Measurements from ENCODE around the gene ATP6V0E1.
"Not testable (repeated sequence)": the region's sequence is repeated elsewhere in the genome, so short reads cannot be mapped to it uniquely, and the experiment has no call there.

ATP6V0E1 gene

GRCh38 chr5:173028811-173029327 lies 45.3 kb downstream of the ATP6V0E1 start:
- Histone ChIP-seq H3K36me3 (ENCODE audit: control insufficient read depth, insufficient read depth, low read length) (no peaks in the 10 kb centered on the region), H3K4me3 (ENCODE audit: insufficient read depth, low read depth, low read length, poor library complexity, severe bottlenecking) (no peak overlapping the region), H3K9me3 (ENCODE audit: control insufficient read depth, low read length) (no peaks in the 10 kb centered on the region), H3K27ac (ENCODE audit: insufficient read depth, low read length, poor library complexity, severe bottlenecking) (no peak overlapping the region), H3K4me1 (ENCODE audit: control insufficient read depth, insufficient read depth, low read length, poor library complexity, severe bottlenecking) (peaks cover 9% of the 10 kb centered on the region), H3K27me3 (replicated peaks; ENCODE audit: control insufficient read depth, insufficient read depth, low read length, poor library complexity, severe bottlenecking) (no peaks in the 10 kb centered on the region)
- no peak for DNase-seq

GRCh38 chr5:173029499-173029921 lies 45.9 kb downstream of the ATP6V0E1 start:
- no peaks in the 10 kb centered on the region for H3K36me3 ChIP-seq (ENCODE audit: control insufficient read depth, insufficient read depth, low read length)
- H3K27ac ChIP-seq (ENCODE audit: insufficient read depth, low read length, poor library complexity, severe bottlenecking), result no peak overlapping the region

DNA sequence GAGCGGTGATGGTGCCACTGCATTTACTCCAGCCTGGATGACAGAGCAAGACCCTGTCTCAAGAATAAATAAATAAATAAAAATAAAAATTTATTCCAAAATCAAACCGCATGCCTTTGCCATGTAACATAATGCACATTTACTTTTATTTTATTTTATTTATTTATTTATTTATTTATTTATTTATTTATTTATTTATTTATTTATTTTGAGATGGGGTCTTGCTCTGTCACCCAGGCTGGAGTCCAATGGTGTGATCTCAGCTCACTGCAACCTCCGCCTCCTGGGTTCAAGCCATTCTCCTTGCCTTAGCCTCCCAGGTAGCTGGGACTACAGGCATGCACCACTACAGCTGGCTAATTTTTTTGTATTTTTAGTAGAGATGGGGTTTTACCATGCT lies 48.5 kb downstream of the ATP6V0E1 start:
- not testable (repeated sequence) for H3K27ac ChIP-seq (ENCODE audit: insufficient read depth, low read length, poor library complexity, severe bottlenecking); H3K36me3 ChIP-seq (ENCODE audit: control insufficient read depth, insufficient read depth, low read length); H3K27me3 ChIP-seq (replicated peaks; ENCODE audit: control insufficient read depth, insufficient read depth, low read length, poor library complexity, severe bottlenecking); H3K9me3 ChIP-seq (ENCODE audit: control insufficient read depth, low read length); H3K4me3 ChIP-seq (ENCODE audit: insufficient read depth, low read depth, low read length, poor library complexity, severe bottlenecking); DNase-seq
- H3K4me1 ChIP-seq (ENCODE audit: control insufficient read depth, insufficient read depth, low read length, poor library complexity, severe bottlenecking), result peaks cover 36% of the 10 kb centered on the region

More at GRCh38 chr5:173029499-173029921, 45.9 kb downstream of the ATP6V0E1 start:
- H3K27me3 ChIP-seq (replicated peaks; ENCODE audit: control insufficient read depth, insufficient read depth, low read length, poor library complexity, severe bottlenecking), result no peaks in the 10 kb centered on the region
- no peaks in the 10 kb centered on the region for H3K9me3 ChIP-seq (ENCODE audit: control insufficient read depth, low read length)
- no peak overlapping the region for H3K4me3 ChIP-seq (ENCODE audit: insufficient read depth, low read depth, low read length, poor library complexity, severe bottlenecking)
- no peak for DNase-seq
- peaks cover 13% of the 10 kb centered on the region for H3K4me1 ChIP-seq (ENCODE audit: control insufficient read depth, insufficient read depth, low read length, poor library complexity, severe bottlenecking)

DNA sequence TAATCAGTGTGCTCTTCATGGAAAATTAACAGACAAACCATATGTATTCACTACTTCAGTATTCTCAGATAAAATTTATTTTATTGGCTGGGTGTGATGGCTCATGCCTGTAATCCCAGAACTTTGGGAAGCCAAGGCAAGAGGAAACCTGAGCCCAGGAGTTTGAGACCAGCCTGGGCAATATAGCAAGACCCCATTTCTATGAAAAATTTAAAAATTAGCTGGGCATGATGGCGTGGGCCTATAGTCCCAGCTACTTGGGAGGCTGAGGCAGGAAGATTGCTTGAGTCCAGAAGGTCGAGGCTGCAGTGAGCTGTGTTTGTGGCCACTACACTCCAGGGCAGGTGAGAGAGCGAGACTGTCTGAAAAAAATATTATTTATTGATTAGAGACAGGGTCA lies 49.2 kb downstream of the ATP6V0E1 start:
- no peak for DNase-seq
- Histone ChIP-seq H3K4me3 (ENCODE audit: insufficient read depth, low read depth, low read length, poor library complexity, severe bottlenecking) (no peak overlapping the region), H3K27me3 (replicated peaks; ENCODE audit: control insufficient read depth, insufficient read depth, low read length, poor library complexity, severe bottlenecking) (no peaks in the 10 kb centered on the region), H3K36me3 (ENCODE audit: control insufficient read depth, insufficient read depth, low read length) (no peaks in the 10 kb centered on the region), H3K27ac (ENCODE audit: insufficient read depth, low read length, poor library complexity, severe bottlenecking) (no peak overlapping the region), H3K4me1 (ENCODE audit: control insufficient read depth, insufficient read depth, low read length, poor library complexity, severe bottlenecking) (peaks cover 37% of the 10 kb centered on the region), H3K9me3 (ENCODE audit: control insufficient read depth, low read length) (no peaks in the 10 kb centered on the region)

DNA sequence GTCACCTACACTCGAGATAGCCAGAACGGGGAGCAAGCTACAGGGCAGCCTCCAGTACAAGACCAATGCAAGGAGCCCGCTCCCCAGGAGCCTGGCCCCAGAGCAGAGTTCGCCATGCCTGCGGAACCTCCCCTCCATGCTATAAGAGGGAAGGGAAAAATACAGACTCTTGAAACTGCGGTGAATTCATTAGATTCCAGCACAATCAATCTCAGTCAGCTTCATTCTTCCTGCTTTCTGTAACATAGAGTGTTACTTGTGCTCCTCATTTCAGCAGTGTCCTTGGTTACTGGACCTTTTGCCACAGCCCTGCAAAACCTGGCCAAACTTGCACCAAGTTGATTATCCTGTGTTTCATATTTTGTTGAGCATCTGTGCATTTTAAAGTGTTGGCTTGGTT lies 50.4 kb downstream of the ATP6V0E1 start:
- Histone ChIP-seq H3K4me3 (ENCODE audit: insufficient read depth, low read depth, low read length, poor library complexity, severe bottlenecking) (no peak overlapping the region), H3K9me3 (ENCODE audit: control insufficient read depth, low read length) (no peaks in the 10 kb centered on the region), H3K27me3 (replicated peaks; ENCODE audit: control insufficient read depth, insufficient read depth, low read length, poor library complexity, severe bottlenecking) (no peaks in the 10 kb centered on the region), H3K4me1 (ENCODE audit: control insufficient read depth, insufficient read depth, low read length, poor library complexity, severe bottlenecking) (peaks cover 33% of the 10 kb centered on the region), H3K27ac (ENCODE audit: insufficient read depth, low read length, poor library complexity, severe bottlenecking) (no peak overlapping the region), H3K36me3 (ENCODE audit: control insufficient read depth, insufficient read depth, low read length) (no peaks in the 10 kb centered on the region)
- DNase-seq, result no peak

- peak overlapping the region; percentile 63 for H3K27ac ChIP-seq (ENCODE audit: insufficient read depth, low read length, poor library complexity, severe bottlenecking)
- no peaks in the 10 kb centered on the region for H3K9me3 ChIP-seq (ENCODE audit: control insufficient read depth, low read length)
- peak overlapping the region; percentile 41 for H3K4me3 ChIP-seq (ENCODE audit: insufficient read depth, low read depth, low read length, poor library complexity, severe bottlenecking)
- H3K4me1 ChIP-seq (ENCODE audit: control insufficient read depth, insufficient read depth, low read length, poor library complexity, severe bottlenecking), result peaks cover 28% of the 10 kb centered on the region
- no peaks in the 10 kb centered on the region for H3K36me3 ChIP-seq (ENCODE audit: control insufficient read depth, insufficient read depth, low read length)
- no peaks in the 10 kb centered on the region for H3K27me3 ChIP-seq (replicated peaks; ENCODE audit: control insufficient read depth, insufficient read depth, low read length, poor library complexity, severe bottlenecking)
- DNase-seq, result no peak
Measured at GRCh38 chr5:173035904-173036707, 52.5 kb downstream of the ATP6V0E1 start.

GRCh38 chr5:173039188-173039587 lies 55.6 kb downstream of the ATP6V0E1 start:
- no peak overlapping the region for H3K27ac ChIP-seq (ENCODE audit: insufficient read depth, low read length, poor library complexity, severe bottlenecking)

DNA sequence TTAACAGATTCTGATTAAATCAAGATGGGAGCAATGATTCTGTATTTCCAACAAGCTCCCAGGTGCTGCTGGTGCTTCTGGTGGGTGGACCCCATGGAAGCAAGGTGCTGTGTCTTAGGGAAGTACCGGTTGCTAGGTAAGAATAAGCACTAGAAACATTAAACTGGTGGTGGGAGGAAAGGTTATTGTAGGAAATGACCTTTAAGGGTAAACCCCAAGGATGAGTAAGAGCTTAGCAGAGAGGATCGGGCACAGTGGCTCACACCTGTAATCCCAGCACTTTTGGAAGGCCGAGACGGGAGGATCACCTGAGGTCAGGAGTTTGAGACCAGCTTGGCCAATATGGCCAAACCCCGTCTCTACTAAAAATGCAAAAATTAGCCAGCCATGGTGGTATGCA lies 56.4 kb downstream of the ATP6V0E1 start:
- H3K4me3 ChIP-seq (ENCODE audit: insufficient read depth, low read depth, low read length, poor library complexity, severe bottlenecking), result no peak overlapping the region
- H3K9me3 ChIP-seq (ENCODE audit: control insufficient read depth, low read length), result no peaks in the 10 kb centered on the region
- no peaks in the 10 kb centered on the region for H3K27me3 ChIP-seq (replicated peaks; ENCODE audit: control insufficient read depth, insufficient read depth, low read length, poor library complexity, severe bottlenecking)
- no peaks in the 10 kb centered on the region for H3K36me3 ChIP-seq (ENCODE audit: control insufficient read depth, insufficient read depth, low read length)
- no peak overlapping the region for H3K27ac ChIP-seq (ENCODE audit: insufficient read depth, low read length, poor library complexity, severe bottlenecking)
- DNase-seq, result no peak
- H3K4me1 ChIP-seq (ENCODE audit: control insufficient read depth, insufficient read depth, low read length, poor library complexity, severe bottlenecking), result peaks cover 21% of the 10 kb centered on the region

More at GRCh38 chr5:173039188-173039587, 55.6 kb downstream of the ATP6V0E1 start:
- Histone ChIP-seq H3K4me3 (ENCODE audit: insufficient read depth, low read depth, low read length, poor library complexity, severe bottlenecking) (no peak overlapping the region), H3K36me3 (ENCODE audit: control insufficient read depth, insufficient read depth, low read length) (no peaks in the 10 kb centered on the region), H3K27me3 (replicated peaks; ENCODE audit: control insufficient read depth, insufficient read depth, low read length, poor library complexity, severe bottlenecking) (no peaks in the 10 kb centered on the region), H3K9me3 (ENCODE audit: control insufficient read depth, low read length) (no peaks in the 10 kb centered on the region), H3K4me1 (ENCODE audit: control insufficient read depth, insufficient read depth, low read length, poor library complexity, severe bottlenecking) (peaks cover 27% of the 10 kb centered on the region)
- no peak for DNase-seq

- H3K4me3 ChIP-seq (ENCODE audit: insufficient read depth, low read depth, low read length, poor library complexity, severe bottlenecking), result no peak overlapping the region
- DNase-seq, result no peak
- H3K4me1 ChIP-seq (ENCODE audit: control insufficient read depth, insufficient read depth, low read length, poor library complexity, severe bottlenecking), result peaks cover under 1% of the 10 kb centered on the region
Measured at GRCh38 chr5:173041881-173042762, 58.6 kb downstream of the ATP6V0E1 start.

GRCh38 chr5:173042763-173043107 lies 59.2 kb downstream of the ATP6V0E1 start:
- no peak overlapping the region for H3K27ac ChIP-seq (ENCODE audit: insufficient read depth, low read length, poor library complexity, severe bottlenecking)
- no peaks in the 10 kb centered on the region for H3K4me1 ChIP-seq (ENCODE audit: control insufficient read depth, insufficient read depth, low read length, poor library complexity, severe bottlenecking)
- H3K9me3 ChIP-seq (ENCODE audit: control insufficient read depth, low read length), result no peaks in the 10 kb centered on the region
- no peaks in the 10 kb centered on the region for H3K36me3 ChIP-seq (ENCODE audit: control insufficient read depth, insufficient read depth, low read length)
- H3K27me3 ChIP-seq (replicated peaks; ENCODE audit: control insufficient read depth, insufficient read depth, low read length, poor library complexity, severe bottlenecking), result no peaks in the 10 kb centered on the region
- no peak for DNase-seq
- H3K4me3 ChIP-seq (ENCODE audit: insufficient read depth, low read depth, low read length, poor library complexity, severe bottlenecking), result no peak overlapping the region

More at GRCh38 chr5:173041881-173042762, 58.6 kb downstream of the ATP6V0E1 start:
- no peaks in the 10 kb centered on the region for H3K9me3 ChIP-seq (ENCODE audit: control insufficient read depth, low read length)
- no peaks in the 10 kb centered on the region for H3K36me3 ChIP-seq (ENCODE audit: control insufficient read depth, insufficient read depth, low read length)
- H3K27ac ChIP-seq (ENCODE audit: insufficient read depth, low read length, poor library complexity, severe bottlenecking), result no peak overlapping the region
- H3K27me3 ChIP-seq (replicated peaks; ENCODE audit: control insufficient read depth, insufficient read depth, low read length, poor library complexity, severe bottlenecking), result no peaks in the 10 kb centered on the region
